GM10248 (cell line): Measurements from ENCODE around the gene UGP2.
A peak's percentile ranks its signal among the peaks of the same experiment; 100 is the strongest.
"Not testable (repeated sequence)": the region's sequence is repeated elsewhere in the genome, so short reads cannot be mapped to it uniquely, and the experiment has no call there.

Experiments
- CTCF ChIA-PET: fragments of 300-600 bp; sonication (Branson Sonifier 250); formaldehyde crosslinking; extraction: SDS; loops from one replicate; lab custom pipeline; 2021; ENCODE audit warnings: antibody characterized with exemption; lab: Yijun Ruan, JAX
- POLR2A ChIA-PET: fragments of 350-650 bp; sonication (Branson Sonifier 250); formaldehyde crosslinking; extraction: SDS; loops from one replicate; lab custom pipeline; 2020; ENCODE audit warnings: antibody characterized with exemption; lab: Yijun Ruan, JAX
- DNase-seq: peaks from one replicate; pipeline ENCODE4 v3.0.0; 2012; ENCODE audit errors: extremely low spot score
- CTCF ChIP-seq: IDR thresholded peaks from 2 replicates; pipeline ENCODE4 v1.5.1; 2012; ENCODE audit warnings: mild to moderate bottlenecking, low read depth; ENCODE audit errors: extremely low read depth, missing control alignments, control extremely low read depth

UGP2 gene

DNA sequence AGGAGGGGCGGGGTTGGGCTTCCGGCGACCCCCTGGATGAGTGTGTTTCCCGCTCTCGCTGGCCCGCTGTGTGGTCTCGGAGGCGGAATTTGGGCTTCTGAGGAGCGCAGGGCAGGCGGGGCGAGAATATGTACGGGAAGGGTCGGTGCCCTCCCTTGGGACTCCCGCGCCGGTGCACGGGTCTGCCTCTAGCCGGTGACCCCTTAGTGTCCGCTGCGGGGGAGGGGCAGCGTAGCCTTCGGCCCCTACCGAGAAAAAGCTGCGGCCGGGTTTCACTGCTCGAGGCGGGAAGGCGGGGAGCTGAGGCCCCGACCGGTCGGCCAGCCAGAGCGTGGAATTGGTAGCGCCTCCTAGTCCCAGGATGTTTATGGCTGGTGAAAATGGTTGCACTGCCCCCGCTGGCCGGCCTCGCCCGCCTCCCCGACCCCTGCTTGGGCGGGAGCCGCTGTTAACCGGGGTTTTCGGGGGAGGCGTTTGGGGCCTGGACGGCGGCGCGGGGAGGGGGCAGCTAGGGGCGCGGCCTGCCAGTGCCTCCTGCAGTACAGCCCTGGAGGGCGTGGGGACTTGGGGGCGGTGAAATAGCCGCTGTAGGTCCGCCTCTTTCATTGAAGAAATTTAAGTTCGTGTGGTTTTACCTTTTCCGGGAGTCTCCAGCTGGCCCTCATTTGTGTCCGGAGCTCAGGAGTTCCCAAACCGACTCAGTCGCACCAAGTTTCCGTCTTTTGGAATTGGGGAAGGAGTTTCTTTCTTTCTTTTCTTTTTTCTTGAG is at the start of gene UGP2:
Gene UGP2, plus strand, starts transcription at position 643 of the 769 bp plus-strand sequence. CDS start 290 bp downstream, outside the sequence.
- DNase-seq, result peak; percentile 84
- CTCF ChIA-PET, result interaction anchor here (0.9 to 5.2 kb wide), 11 partner anchors 8 to 265 kb away, joined by 3 to 36 read pairs (median 5); no protein-coding TSS in a partner anchor
- peak; percentile 38 for TF ChIP-seq CTCF
- POLR2A ChIA-PET, result interaction anchor here (0.7 to 1.5 kb wide), 6 partner anchors 10 to 374 kb away, joined by 3 to 5 read pairs (median 4); no protein-coding TSS in a partner anchor

- TF ChIP-seq CTCF, result no peak
- CTCF ChIA-PET, result interaction anchor here (1.3 to 1.9 kb wide), 2 partner anchors 10 kb away, joined by 4 to 5 read pairs; no protein-coding TSS in a partner anchor
- DNase-seq, result no peak
- POLR2A ChIA-PET, result interaction anchor here (0.6 kb wide), 1 partner anchor 289 kb away, joined by 5 read pairs; no protein-coding TSS in a partner anchor
Observed at GRCh38 chr2:63792530-63792929, 49.2 kb upstream of the UGP2 start.

- ChIA-PET CTCF (no interaction called here), POLR2A (no interaction called here)
- TF ChIP-seq CTCF, result no peak
- no peak for DNase-seq
Observed at GRCh38 chr2:63796366-63796765, 45.3 kb upstream of the UGP2 start.

GRCh38 chr2:63796796-63797195 is 44.9 kb upstream of the UGP2 start:
- POLR2A ChIA-PET, result no interaction called here

GRCh38 chr2:63801455-63801854 is 40.2 kb upstream of the UGP2 start:
- TF ChIP-seq CTCF, result no peak
- DNase-seq, result no peak
- POLR2A ChIA-PET, result no interaction called here
- CTCF ChIA-PET, result interaction anchor here (1.0 to 1.4 kb wide), 2 partner anchors 10 to 36 kb away, joined by 3 to 4 read pairs; no protein-coding TSS in a partner anchor

More at GRCh38 chr2:63796796-63797195, 44.9 kb upstream of the UGP2 start:
- DNase-seq, result no peak
- CTCF ChIA-PET, result no interaction called here
- TF ChIP-seq CTCF, result no peak

GRCh38 chr2:63805412-63805811 is 36.3 kb upstream of the UGP2 start:
- no peak for DNase-seq
- ChIA-PET POLR2A (no interaction called here), CTCF (interaction anchor here (1.0 kb wide), 1 partner anchor 17 kb away, joined by 3 read pairs; no protein-coding TSS in a partner anchor)

GRCh38 chr2:63808036-63808435 is 33.7 kb upstream of the UGP2 start:
- POLR2A ChIA-PET, CTCF ChIA-PET, DNase-seq: not testable (repeated sequence)

More at GRCh38 chr2:63805412-63805811, 36.3 kb upstream of the UGP2 start:
- TF ChIP-seq CTCF, result no peak

- CTCF ChIA-PET, DNase-seq, POLR2A ChIA-PET: not testable (repeated sequence)
Observed at GRCh38 chr2:63808911-63809310, 32.8 kb upstream of the UGP2 start.
